ENCODE results near the gene LZIC. TPM values are rescaled to one million over a fixed set of nuclear protein-coding genes. Genes with fewer than 3 reads are reported as not detected.

Gene LZIC
- total RNA-seq: 10 to 100 TPM in 1 of 2 donors, 1 to 10 TPM in 1; 8.6 to 20.2 TPM

DNA sequence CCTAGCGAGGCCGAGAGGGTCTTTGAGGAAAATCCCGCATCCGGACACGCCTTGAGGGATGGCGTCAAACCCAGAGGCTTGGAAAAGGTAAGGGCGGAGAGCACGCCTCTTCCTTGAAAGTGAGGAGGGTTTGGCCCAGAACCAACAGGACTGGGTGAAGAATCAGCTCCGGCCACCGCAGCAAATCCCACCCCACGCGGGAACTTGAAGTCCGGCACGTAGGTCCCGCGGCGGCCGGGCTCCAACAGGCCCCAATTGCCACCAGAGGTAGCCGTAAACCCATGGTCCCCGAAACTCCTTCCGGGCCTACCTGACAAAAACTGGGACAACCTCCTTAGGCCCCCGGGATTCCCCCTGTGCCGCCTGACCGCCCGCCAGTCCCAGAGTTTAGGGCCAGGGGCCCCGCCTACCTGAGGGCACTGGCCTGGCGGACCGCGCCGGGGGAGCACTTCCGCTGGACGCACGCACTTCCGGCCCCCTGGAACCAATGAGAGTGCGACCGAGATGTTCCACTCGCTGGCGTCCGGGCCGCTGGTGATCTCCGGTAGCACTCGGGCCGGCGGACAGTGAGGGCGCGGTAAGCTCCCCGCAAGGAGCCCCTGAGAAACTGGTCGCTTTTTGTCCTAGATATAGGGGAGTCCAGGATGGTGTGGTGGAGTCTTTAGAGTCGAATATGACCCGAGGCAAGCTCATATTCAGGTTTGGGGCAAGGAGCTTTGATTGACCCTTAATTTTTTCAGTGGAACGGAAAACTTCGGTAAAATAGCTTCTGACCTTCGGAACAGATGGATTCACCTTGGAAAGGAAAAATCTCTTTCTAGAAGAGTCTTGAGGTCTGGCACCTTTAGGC lies at the start of gene LZIC, which contains the start of gene NMNAT1:
TSS of gene LZIC (minus strand) at position 453 of the 850 bp plus-strand sequence. CDS start 6,772 bp downstream, outside the sequence.
TSS of gene NMNAT1 (plus strand) at position 537 of the 850 bp plus-strand sequence. CDS start 28,599 bp downstream, outside the sequence.
- peak within 1 kb of the TSS; percentile 58 to 71 for H3K4me3 ChIP-seq
- H3K27me3 ChIP-seq: no peaks in the 10 kb centered on the region
- ATAC-seq (peak; percentile 99), DNase-seq (peak; percentile 92 to 95 (median 94))
- 1% methylated on average over 21 to 43 of the region's 53 CpGs for WGBS, 2 donors
- TF ChIP-seq POLR2A (IDR thresholded peaks at IDR 0.05): peak; percentile 68 to 96 (median 95)
- TF ChIP-seq, protein P1, sequence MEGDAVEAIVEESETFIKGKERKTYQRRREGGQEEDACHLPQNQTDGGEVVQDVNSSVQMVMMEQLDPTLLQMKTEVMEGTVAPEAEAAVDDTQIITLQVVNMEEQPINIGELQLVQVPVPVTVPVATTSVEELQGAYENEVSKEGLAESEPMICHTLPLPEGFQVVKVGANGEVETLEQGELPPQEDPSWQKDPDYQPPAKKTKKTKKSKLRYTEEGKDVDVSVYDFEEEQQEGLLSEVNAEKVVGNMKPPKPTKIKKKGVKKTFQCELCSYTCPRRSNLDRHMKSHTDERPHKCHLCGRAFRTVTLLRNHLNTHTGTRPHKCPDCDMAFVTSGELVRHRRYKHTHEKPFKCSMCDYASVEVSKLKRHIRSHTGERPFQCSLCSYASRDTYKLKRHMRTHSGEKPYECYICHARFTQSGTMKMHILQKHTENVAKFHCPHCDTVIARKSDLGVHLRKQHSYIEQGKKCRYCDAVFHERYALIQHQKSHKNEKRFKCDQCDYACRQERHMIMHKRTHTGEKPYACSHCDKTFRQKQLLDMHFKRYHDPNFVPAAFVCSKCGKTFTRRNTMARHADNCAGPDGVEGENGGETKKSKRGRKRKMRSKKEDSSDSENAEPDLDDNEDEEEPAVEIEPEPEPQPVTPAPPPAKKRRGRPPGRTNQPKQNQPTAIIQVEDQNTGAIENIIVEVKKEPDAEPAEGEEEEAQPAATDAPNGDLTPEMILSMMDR (IDR thresholded peaks at IDR 0.05): peak in 1 of 7 experiments; percentile 18
- H3K9me3 ChIP-seq: no peaks in the 10 kb centered on the region
- intact Hi-C loops (cut with DNase I): no loop called here
- peaks cover 17% of the 10 kb centered on the region for H3K4me1 ChIP-seq
- H3K27ac ChIP-seq: peak within 1 kb of the TSS; percentile 55 to 92 (median 80)
- peaks cover 0 to 3% of the 10 kb centered on the region in 2 donors for H3K36me3 ChIP-seq (replicated peaks in 1 of 2; ENCODE audit: insufficient read depth in 1 of 2, low read depth in 2 of 2)

- H3K36me3 ChIP-seq (replicated peaks in 1 of 2; ENCODE audit: insufficient read depth in 1 of 2, low read depth in 2 of 2): no peaks in the 10 kb centered on the region
- peak overlapping the region in 1 of 4 donors; percentile 49 for H3K27ac ChIP-seq
- no peaks in the 10 kb centered on the region for H3K9me3 ChIP-seq
- peaks cover 0 to 4% of the 10 kb centered on the region in 2 donors for H3K27me3 ChIP-seq
- DNase-seq (peak in 1 of 4 donors; percentile 2), ATAC-seq (no peak)
- peaks cover 12% of the 10 kb centered on the region for H3K4me1 ChIP-seq
- intact Hi-C loops (cut with DNase I): no loop called here
- 71 to 81% methylated on average over 5 of the region's 5 CpGs for WGBS, 2 donors
- TF ChIP-seq, protein P1 (IDR thresholded peaks at IDR 0.05): no peak
- no peak for TF ChIP-seq POLR2A (IDR thresholded peaks at IDR 0.05)
- no peak overlapping the region for H3K4me3 ChIP-seq
Observed at GRCh38 chr1:9992910-9993309, 49.7 kb upstream of the LZIC start.

DNA sequence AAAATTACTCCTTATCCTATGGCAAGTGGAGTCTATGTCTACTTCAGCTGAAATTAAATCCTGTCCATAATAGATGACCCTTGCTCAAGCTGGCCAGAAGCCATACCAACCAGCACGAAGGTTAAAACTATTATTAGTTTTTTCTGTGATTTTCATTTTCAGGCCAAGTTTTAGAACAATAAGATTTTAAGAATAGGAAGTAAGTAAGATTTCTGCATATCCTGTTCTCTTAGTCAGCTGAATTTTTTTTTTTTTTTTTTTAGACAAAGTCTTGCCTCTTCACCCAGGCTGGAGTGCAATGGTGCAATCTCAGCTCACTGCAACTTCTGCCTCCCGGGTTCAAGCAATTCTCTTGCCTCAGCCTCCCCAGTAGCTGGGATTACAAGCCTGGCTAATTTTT lies 47.8 kb upstream of the LZIC start:
- Histone ChIP-seq H3K9me3 (no peaks in the 10 kb centered on the region), H3K4me3 (no peak overlapping the region), H3K27me3 (no peaks in the 10 kb centered on the region), H3K36me3 (replicated peaks in 1 of 2; ENCODE audit: insufficient read depth in 1 of 2, low read depth in 2 of 2) (no peaks in the 10 kb centered on the region), H3K4me1 (no peaks in the 10 kb centered on the region), H3K27ac (peak overlapping the region in 1 of 4 donors; percentile 7)
- ATAC-seq (no peak), DNase-seq (peak in 3 of 4 donors; percentile 17 to 29 (median 21))
- 34 to 41% methylated on average over 2 of the region's 2 CpGs for WGBS, 2 donors
- intact Hi-C loops (cut with DNase I): no loop called here
- TF ChIP-seq POLR2A (IDR thresholded peaks at IDR 0.05): no peak
- TF ChIP-seq, protein P1 (IDR thresholded peaks at IDR 0.05): no peak

- Histone ChIP-seq H3K4me3 (no peak overlapping the region), H3K9me3 (no peaks in the 10 kb centered on the region), H3K27ac (no peak overlapping the region), H3K4me1 (no peaks in the 10 kb centered on the region), H3K36me3 (replicated peaks in 1 of 2; ENCODE audit: insufficient read depth in 1 of 2, low read depth in 2 of 2) (no peaks in the 10 kb centered on the region), H3K27me3 (no peaks in the 10 kb centered on the region)
- intact Hi-C loops (cut with DNase I): no loop called here
- ATAC-seq: no peak
- WGBS, 2 donors: 86 to 100% methylated on average over 1 to 5 of the region's 5 CpGs
- TF ChIP-seq, protein P1 (IDR thresholded peaks at IDR 0.05): no peak
- TF ChIP-seq POLR2A (IDR thresholded peaks at IDR 0.05): no peak
- DNase-seq: no peak
Observed at GRCh38 chr1:9989773-9990172, 46.6 kb upstream of the LZIC start.

All from body of pancreas (tissue), 4 donors.